Testis (tissue), 2 donors: Measurements from ENCODE around the gene GPR35.

Experiments
- POLR2A ChIP-seq: fragments of 450-650 bp; IDR thresholded peaks from one replicate; pipeline ENCODE4 v1.6.1; 2017; ENCODE audit warnings: antibody characterized with exemption, mild to moderate bottlenecking, moderate library complexity
- TF ChIP-seq, protein P1 (sequence below), 3 experiments: fragments of 450-650 bp in 2 of 3; fragments of 200-600 bp in 1 of 3; sonication (generic) in 1 of 3; IDR thresholded peaks; one replicate each; pipeline ENCODE4 v1.5.1; 2016 to 2019; ENCODE audit warnings: antibody characterized with exemption in 3 of 3, mild to moderate bottlenecking in 2 of 3, moderate library complexity in 1 of 3

DNA sequence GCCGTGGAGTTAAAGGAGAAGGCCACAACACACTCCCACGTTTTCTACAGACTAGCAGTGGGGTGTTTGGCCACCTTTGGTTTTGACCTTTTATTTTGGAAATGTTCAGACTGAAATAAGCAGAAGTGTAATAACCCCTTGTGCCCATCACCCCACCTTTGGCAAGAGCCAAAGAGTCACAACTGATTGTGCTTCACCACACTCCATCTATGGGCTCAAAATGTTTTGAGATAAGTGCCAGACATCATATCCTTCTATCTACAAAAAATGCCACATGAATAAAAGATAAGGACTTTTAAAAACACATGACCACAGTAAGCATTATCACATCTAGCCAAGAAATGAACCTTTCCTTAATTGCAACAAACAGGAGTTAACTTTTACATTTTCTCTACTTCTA, 9.9 kb upstream of the GPR35 start:
- TF ChIP-seq, protein P1, sequence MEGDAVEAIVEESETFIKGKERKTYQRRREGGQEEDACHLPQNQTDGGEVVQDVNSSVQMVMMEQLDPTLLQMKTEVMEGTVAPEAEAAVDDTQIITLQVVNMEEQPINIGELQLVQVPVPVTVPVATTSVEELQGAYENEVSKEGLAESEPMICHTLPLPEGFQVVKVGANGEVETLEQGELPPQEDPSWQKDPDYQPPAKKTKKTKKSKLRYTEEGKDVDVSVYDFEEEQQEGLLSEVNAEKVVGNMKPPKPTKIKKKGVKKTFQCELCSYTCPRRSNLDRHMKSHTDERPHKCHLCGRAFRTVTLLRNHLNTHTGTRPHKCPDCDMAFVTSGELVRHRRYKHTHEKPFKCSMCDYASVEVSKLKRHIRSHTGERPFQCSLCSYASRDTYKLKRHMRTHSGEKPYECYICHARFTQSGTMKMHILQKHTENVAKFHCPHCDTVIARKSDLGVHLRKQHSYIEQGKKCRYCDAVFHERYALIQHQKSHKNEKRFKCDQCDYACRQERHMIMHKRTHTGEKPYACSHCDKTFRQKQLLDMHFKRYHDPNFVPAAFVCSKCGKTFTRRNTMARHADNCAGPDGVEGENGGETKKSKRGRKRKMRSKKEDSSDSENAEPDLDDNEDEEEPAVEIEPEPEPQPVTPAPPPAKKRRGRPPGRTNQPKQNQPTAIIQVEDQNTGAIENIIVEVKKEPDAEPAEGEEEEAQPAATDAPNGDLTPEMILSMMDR (IDR thresholded peaks at IDR 0.05), result no peak
- TF ChIP-seq POLR2A, result no peak
